ENCODE results near the gene TRABD2B. TPM values are rescaled to one million over a fixed set of nuclear protein-coding genes. Genes with fewer than 3 reads are reported as not detected.

The TRABD2B gene
- total and polyA plus RNA-seq, 2 of the 13 experiments (the other 11 are each of a cell fraction or from before 2014, with no cell fraction given): 0.04 TPM; not detected in 1

DNA sequence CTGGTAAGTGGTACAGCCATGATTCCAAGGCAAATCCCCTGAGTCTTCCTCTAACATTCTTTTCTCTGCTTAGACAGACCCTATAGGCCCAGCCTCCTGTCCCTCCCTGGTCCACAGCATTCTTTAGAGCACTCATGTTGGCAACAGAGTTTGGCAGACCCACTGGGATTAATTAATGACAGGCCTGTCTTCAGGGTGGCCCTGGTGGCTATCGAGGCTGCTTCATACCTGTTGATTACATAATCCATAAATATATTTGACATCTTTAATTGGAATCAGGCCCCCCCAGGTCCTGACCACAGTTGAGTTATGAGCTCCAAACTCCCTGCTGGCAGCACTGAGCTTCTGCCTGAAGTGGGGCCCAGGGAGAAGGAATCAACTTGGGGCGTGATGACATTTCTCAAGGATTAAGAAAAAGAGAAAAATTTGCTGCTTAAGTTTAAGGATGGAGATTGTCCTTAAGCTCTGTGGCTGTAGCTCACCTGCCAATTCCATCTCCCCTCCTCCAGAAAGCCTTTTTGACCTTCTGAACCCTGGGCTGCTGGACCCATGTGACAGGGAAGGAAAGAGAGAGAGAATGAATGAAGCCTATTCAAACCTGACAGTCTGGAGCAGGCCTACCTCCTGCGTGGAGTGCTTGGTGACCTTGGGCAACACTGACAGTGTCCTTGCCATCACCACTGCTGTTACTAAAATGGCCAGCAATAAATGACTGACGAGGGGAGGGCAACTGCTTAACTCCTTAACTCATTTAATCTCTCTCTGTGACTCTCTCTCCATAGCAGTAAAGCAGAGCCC is 156.6 kb downstream of the TRABD2B start (continued):
- no peak for TF ChIP-seq NFE2L1 (CRISPR knock-in tag; IDR thresholded peaks at IDR 0.05; ENCODE audit: borderline replicate concordance)
- TF ChIP-seq YY1 (IDR thresholded peaks at IDR 0.05; ENCODE audit: insufficient read depth, insufficient replicate concordance, low read depth, low read length): no peak
- TF ChIP-seq MTA3 (CRISPR knock-in tag; IDR thresholded peaks at IDR 0.05): no peak
- TF ChIP-seq ZNF768 (CRISPR knock-in tag; IDR thresholded peaks at IDR 0.05): no peak
- no peak for TF ChIP-seq SALL2 (CRISPR knock-in tag; IDR thresholded peaks at IDR 0.05)
- TF ChIP-seq ZBTB3 (CRISPR knock-in tag; IDR thresholded peaks at IDR 0.05; ENCODE audit: borderline replicate concordance, low read depth): no peak; the same call in 1 of the 2 replicates
- peak; percentile 69 for TF ChIP-seq CEBPG (CRISPR knock-in tag; IDR thresholded peaks at IDR 0.05)
- no peak for TF ChIP-seq ATRX (CRISPR knock-in tag; IDR thresholded peaks at IDR 0.05; ENCODE audit: borderline replicate concordance)
- no peak for TF ChIP-seq ZNF10 (CRISPR knock-in tag; IDR thresholded peaks at IDR 0.05; ENCODE audit: borderline replicate concordance, low read depth)
- TF ChIP-seq GTF3A (CRISPR knock-in tag; conservative IDR thresholded peaks at IDR 0.05): no peak
- peak; percentile 9; the same call in 1 of the 2 replicates for TF ChIP-seq BCL3 (CRISPR knock-in tag; IDR thresholded peaks at IDR 0.05)
- no peak for TF ChIP-seq NONO (IDR thresholded peaks at IDR 0.05)
- no peak for TF ChIP-seq NONO (CRISPR knock-in tag; conservative IDR thresholded peaks at IDR 0.05)
- TF ChIP-seq NCOA1 (CRISPR knock-in tag; IDR thresholded peaks at IDR 0.05): no peak
- TF ChIP-seq CREB1 (IDR thresholded peaks at IDR 0.05): no peak
- peak; percentile 57; the same call in 1 of the 2 replicates for TF ChIP-seq CREB1 (CRISPR knock-in tag; IDR thresholded peaks at IDR 0.05)
- TF ChIP-seq TEAD2 (CRISPR knock-in tag; IDR thresholded peaks at IDR 0.05): no peak
- peak; percentile 55; the same call in 1 of the 2 replicates for TF ChIP-seq PATZ1 (CRISPR knock-in tag; IDR thresholded peaks at IDR 0.05)
- no peak for TF ChIP-seq ZNF33B (CRISPR knock-in tag; IDR thresholded peaks at IDR 0.05)
- TF ChIP-seq E2F2 (CRISPR knock-in tag; IDR thresholded peaks at IDR 0.05; ENCODE audit: borderline replicate concordance): no peak
- TF ChIP-seq TCF7 (IDR thresholded peaks at IDR 0.05; ENCODE audit: low read depth): no peak
- TF ChIP-seq, protein P1, sequence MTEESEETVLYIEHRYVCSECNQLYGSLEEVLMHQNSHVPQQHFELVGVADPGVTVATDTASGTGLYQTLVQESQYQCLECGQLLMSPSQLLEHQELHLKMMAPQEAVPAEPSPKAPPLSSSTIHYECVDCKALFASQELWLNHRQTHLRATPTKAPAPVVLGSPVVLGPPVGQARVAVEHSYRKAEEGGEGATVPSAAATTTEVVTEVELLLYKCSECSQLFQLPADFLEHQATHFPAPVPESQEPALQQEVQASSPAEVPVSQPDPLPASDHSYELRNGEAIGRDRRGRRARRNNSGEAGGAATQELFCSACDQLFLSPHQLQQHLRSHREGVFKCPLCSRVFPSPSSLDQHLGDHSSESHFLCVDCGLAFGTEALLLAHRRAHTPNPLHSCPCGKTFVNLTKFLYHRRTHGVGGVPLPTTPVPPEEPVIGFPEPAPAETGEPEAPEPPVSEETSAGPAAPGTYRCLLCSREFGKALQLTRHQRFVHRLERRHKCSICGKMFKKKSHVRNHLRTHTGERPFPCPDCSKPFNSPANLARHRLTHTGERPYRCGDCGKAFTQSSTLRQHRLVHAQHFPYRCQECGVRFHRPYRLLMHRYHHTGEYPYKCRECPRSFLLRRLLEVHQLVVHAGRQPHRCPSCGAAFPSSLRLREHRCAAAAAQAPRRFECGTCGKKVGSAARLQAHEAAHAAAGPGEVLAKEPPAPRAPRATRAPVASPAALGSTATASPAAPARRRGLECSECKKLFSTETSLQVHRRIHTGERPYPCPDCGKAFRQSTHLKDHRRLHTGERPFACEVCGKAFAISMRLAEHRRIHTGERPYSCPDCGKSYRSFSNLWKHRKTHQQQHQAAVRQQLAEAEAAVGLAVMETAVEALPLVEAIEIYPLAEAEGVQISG (CRISPR knock-in tag; IDR thresholded peaks at IDR 0.05): 0 out of 2 replicates have a peak, but pooled peaks have one; percentile 33
